Measurements from ENCODE around the gene TTLL6. TPM values are rescaled to one million over a fixed set of nuclear protein-coding genes. Genes with fewer than 3 reads are reported as not detected.

The TTLL6 gene
- total RNA-seq, 2 experiments from 2014 or later, result not detected

- H3K9me3 Mint-ChIP-seq (ENCODE audit: low read depth), result no peaks in the 10 kb centered on the region
- ATAC-seq (no peak), DNase-seq (no peak)
- no peak overlapping the region for H3K27ac Mint-ChIP-seq
- ChIA-PET POLR2A (interaction anchor here (0.6 kb wide), 1 partner anchor 224 kb away, joined by 3 read pairs; no protein-coding TSS in a partner anchor), CTCF (interaction anchor here (0.6 to 3.0 kb wide), 3 partner anchors 37 to 177 kb away, joined by 3 to 14 read pairs (median 3); partner anchors contain the start of gene ATP5MC1)
- peaks cover 14% of the 10 kb centered on the region for H3K4me1 Mint-ChIP-seq
- peaks cover 3% of the 10 kb centered on the region for H3K36me3 Mint-ChIP-seq (ENCODE audit: low read depth)
- no peak overlapping the region for H3K4me3 Mint-ChIP-seq
- intact Hi-C loops (cut with DNase I, micrococcal nuclease), result loop anchor here (2.0 kb wide), 2 partner anchors 37 to 101 kb away; partner anchors contain the start of gene HOXB8 (in 1 of the 2)
- peaks cover 64% of the 10 kb centered on the region for H3K27me3 Mint-ChIP-seq
Measured at GRCh38 chr17:48715496-48716399, 101.3 kb downstream of the TTLL6 start.

Small RNA genes lying within 50 kb of the gene (microRNA-seq; reads per million reads assigned to microRNA genes)
- gene MIR3185 (ENCODE audit: borderline replicate concordance), result not detected

Other genes starting within 250 kb of the TTLL6 start
- 1 to 10 TPM in 1 of 2 experiments, under 1 TPM in 1; 0.66 to 1.1 TPM for gene HOXB4, start 238.9 kb downstream of the TTLL6 start, total RNA-seq
- 1 to 10 TPM in 1 of 2 experiments, under 1 TPM in 1; 0.47 to 1.2 TPM for gene HOXB3, start 227.0 kb downstream of the TTLL6 start, total RNA-seq
- gene HOXB5, start 223.4 kb downstream of the TTLL6 start, total RNA-seq, result not detected
- gene HOXB6, start 212.2 kb downstream of the TTLL6 start, total RNA-seq, result not detected
- gene HOXB7, start 206.2 kb downstream of the TTLL6 start, total RNA-seq, result under 1 TPM; 0.25 to 0.30 TPM
- gene HOXB8, start 201.9 kb downstream of the TTLL6 start, total RNA-seq, result not detected
- gene HOXB9, start 190.9 kb downstream of the TTLL6 start, total RNA-seq, result 1 to 10 TPM; 1.9 to 2.5 TPM
- gene PRAC1, start 94.7 kb downstream of the TTLL6 start, total RNA-seq, result not detected
- gene PRAC2, start 94.0 kb downstream of the TTLL6 start, total RNA-seq, result not detected
- gene HOXB13, start 88.5 kb downstream of the TTLL6 start, total RNA-seq, result not detected
- gene CALCOCO2, start 13.8 kb upstream of the TTLL6 start, total RNA-seq, result 100 to 1,000 TPM in 1 of 2 experiments, 10 to 100 TPM in 1; 66.7 to 102 TPM
- gene ATP5MC1, start 75.6 kb upstream of the TTLL6 start, total RNA-seq, result 100 to 1,000 TPM; 102 to 124 TPM
- gene UBE2Z, start 91.2 kb upstream of the TTLL6 start, total RNA-seq, result 100 to 1,000 TPM; 104 TPM
- 10 to 100 TPM; 59.5 to 94.0 TPM for gene SNF8, start 127.6 kb upstream of the TTLL6 start, total RNA-seq
- not detected for gene GIP, start 151.4 kb upstream of the TTLL6 start, total RNA-seq
- under 1 TPM; 0.43 to 0.97 TPM for gene IGF2BP1, start 180.2 kb upstream of the TTLL6 start, total RNA-seq

Data from activated CD4-positive, alpha-beta T cell treated with anti-CD3 and anti-CD28 coated beads for 36 hours (primary cell).